Measurements from ENCODE around the gene TRAPPC4. TPM values are rescaled to one million over a fixed set of nuclear protein-coding genes. Genes with fewer than 3 reads are reported as not detected.

Gene TRAPPC4
- total RNA-seq, 5 donors from 2014 or later (not counting 1 experiment from before 2014, with no cell fraction given) = 65.0 to 78.5 (median 74.3) TPM

DNA sequence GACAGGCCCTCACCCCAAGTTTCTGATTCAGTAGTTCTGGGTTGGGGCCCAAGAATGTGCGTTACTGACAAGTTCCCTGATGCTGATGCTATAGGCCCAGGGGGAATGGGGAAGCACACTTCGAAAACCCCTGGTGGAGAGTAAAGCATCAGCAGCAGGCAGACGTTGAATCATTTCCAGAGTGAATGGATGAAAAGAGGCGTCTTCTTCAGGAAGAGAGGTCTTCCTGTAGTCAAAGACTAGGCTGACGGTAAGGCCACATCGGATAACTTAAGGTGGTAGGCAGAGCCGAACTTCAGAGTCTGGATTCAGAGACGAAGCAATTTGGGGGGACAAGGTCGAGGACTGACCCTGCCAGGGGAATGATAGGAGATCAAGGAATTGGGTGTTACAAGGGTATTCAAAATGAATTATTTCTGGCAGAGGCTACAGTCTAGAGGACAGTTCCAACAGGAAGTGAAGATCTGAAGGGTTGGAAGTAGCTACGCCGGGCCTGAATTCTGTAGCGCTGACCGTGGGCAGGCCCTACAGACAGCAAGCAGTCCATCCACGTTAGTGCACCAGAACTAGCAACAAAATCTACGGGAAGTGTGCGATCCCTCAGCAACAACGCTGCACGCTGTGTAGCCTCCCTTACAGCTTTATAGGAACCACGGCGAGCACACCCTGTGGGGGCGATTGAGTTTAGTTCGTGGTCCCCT is 21.5 kb upstream of the TRAPPC4 start:
- Histone ChIP-seq H3K9me3 (no peaks in the 10 kb centered on the region), H3K27ac (ENCODE audit: low read length) (peak overlapping the region; percentile 54), H3K4me1 (ENCODE audit: control insufficient read depth in 1 of 2, extremely low read depth in 1 of 2, insufficient read depth in 2 of 2, low read length in 2 of 2) (peaks cover 14 to 34% of the 10 kb centered on the region in 2 experiments), H3K27me3 (replicated peaks in 1 of 2; ENCODE audit: control insufficient read depth in 2 of 2, extremely low read depth in 1 of 2, insufficient read depth in 2 of 2, low read length in 1 of 2) (no peaks in the 10 kb centered on the region), H3K36me3 (ENCODE audit: control insufficient read depth in 2 of 2, extremely low read depth in 1 of 2, insufficient read depth in 1 of 2, low read length in 1 of 2) (peaks cover 6 to 22% of the 10 kb centered on the region in 2 donors), H3K4me3 (ENCODE audit: control insufficient read depth in 1 of 2, extremely low read depth in 1 of 2, low read length in 1 of 2) (peak overlapping the region; percentile 85 to 89)
- ChIA-PET CTCF (interaction anchor here in 1 of 2 donors (1.0 to 1.4 kb wide), 4 partner anchors 18 to 209 kb away, joined by 3 to 8 read pairs (median 4); partner anchors contain the start of genes CBL, TRAPPC4 and VPS11), POLR2A (interaction anchor here (0.6 to 1.3 kb wide), 5 partner anchors 17 to 209 kb away, joined by 3 to 15 read pairs (median 7); partner anchors contain the start of genes CBL (in 1 of the 2), RPS25 (in 1 of the 2) and TRAPPC4 (in 1 of the 2))
- DNase-seq (peak in 26 of 35 experiments; percentile 5 to 65 (median 19)), ATAC-seq (replicated peaks in 1 of 4) (peak; percentile 24 to 38 (median 30))
- Mint-ChIP-seq H3K4me1 (peaks cover 38 to 41% (median 41%) of the 10 kb centered on the region in 3 donors), H3K27ac (peak overlapping the region; percentile 90), H3K4me3 (peak overlapping the region; percentile 92 to 98 (median 97)), H3K27me3 (no peaks in the 10 kb centered on the region), H3K36me3 (peaks cover 13% of the 10 kb centered on the region), H3K9me3 (no peaks in the 10 kb centered on the region)
- 7% methylated on average over 15 of the region's 22 CpGs for WGBS (ENCODE audit: insufficient coverage)

- CTCF ChIA-PET = interaction anchor here in 1 of 2 donors (1.0 to 1.4 kb wide), 4 partner anchors 18 to 208 kb away, joined by 3 to 8 read pairs (median 4); partner anchors contain the start of genes CBL, TRAPPC4 and VPS11
- WGBS (ENCODE audit: insufficient coverage) = under 1% methylated on average over 44 of the region's 54 CpGs
Measured at GRCh38 chr11:118997627-118998387, 20.8 kb upstream of the TRAPPC4 start, which contains the start of gene CENATAC. Gene CENATAC (plus strand): TSS chr11:118998138. CDS start chr11:118998198, 60 bp downstream.

DNA sequence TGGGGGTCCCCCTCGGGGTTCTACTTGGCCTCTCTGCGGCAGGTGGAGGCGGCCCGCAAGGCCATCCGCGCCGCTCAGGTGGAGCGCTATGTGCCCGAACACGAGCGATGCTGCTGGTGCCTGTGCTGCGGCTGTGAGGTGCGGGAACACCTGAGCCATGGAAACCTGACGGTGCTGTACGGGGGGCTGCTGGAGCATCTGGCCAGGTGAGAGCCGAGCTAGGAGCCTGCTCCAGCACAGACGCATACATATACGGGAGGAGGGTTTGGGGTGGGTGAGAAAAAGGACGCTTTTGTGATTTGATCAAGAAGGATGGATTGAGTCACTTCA is 20.2 kb upstream of the TRAPPC4 start:
- H3K4me3 ChIP-seq (ENCODE audit: control insufficient read depth in 1 of 2, extremely low read depth in 1 of 2, low read length in 1 of 2) = peak overlapping the region; percentile 85 to 89
- H3K27me3 ChIP-seq (replicated peaks in 1 of 2; ENCODE audit: control insufficient read depth in 2 of 2, extremely low read depth in 1 of 2, insufficient read depth in 2 of 2, low read length in 1 of 2) = no peaks in the 10 kb centered on the region
- Mint-ChIP-seq H3K9me3 (no peaks in the 10 kb centered on the region), H3K4me3 (peak overlapping the region; percentile 92 to 98 (median 97)), H3K27ac (peak overlapping the region; percentile 90), H3K4me1 (peaks cover 38 to 44% (median 44%) of the 10 kb centered on the region in 3 donors), H3K36me3 (peaks cover 18% of the 10 kb centered on the region), H3K27me3 (no peaks in the 10 kb centered on the region)
- H3K9me3 ChIP-seq = no peaks in the 10 kb centered on the region
- H3K4me1 ChIP-seq (ENCODE audit: control insufficient read depth in 1 of 2, extremely low read depth in 1 of 2, insufficient read depth in 2 of 2, low read length in 2 of 2) = peaks cover 14 to 34% of the 10 kb centered on the region in 2 experiments
- POLR2A ChIA-PET = interaction anchor here in 1 of 2 donors (0.5 to 1.3 kb wide), 2 partner anchors 9 to 20 kb away, joined by 4 to 7 read pairs; partner anchors contain the start of genes RPS25 and TRAPPC4
- ATAC-seq (replicated peaks in 1 of 4) (peak; percentile 19 to 28 (median 20)), DNase-seq (no peak)
- H3K36me3 ChIP-seq (ENCODE audit: control insufficient read depth in 2 of 2, extremely low read depth in 1 of 2, insufficient read depth in 1 of 2, low read length in 1 of 2) = peaks cover 9 to 33% of the 10 kb centered on the region in 2 donors
- H3K27ac ChIP-seq (ENCODE audit: low read length) = peak overlapping the region; percentile 78
- CTCF ChIA-PET = interaction anchor here in 1 of 2 donors (1.3 to 1.4 kb wide), 2 partner anchors 21 to 69 kb away, joined by 3 to 8 read pairs; partner anchors contain the start of genes TRAPPC4 and VPS11
- WGBS (ENCODE audit: insufficient coverage) = 1% methylated on average over 18 of the region's 19 CpGs

More at GRCh38 chr11:118997627-118998387, 20.8 kb upstream of the TRAPPC4 start, which contains the start of gene CENATAC:
- H3K27ac ChIP-seq (ENCODE audit: low read length) = peak within 1 kb of the TSS; percentile 78
- Mint-ChIP-seq H3K36me3 (peaks cover 13% of the 10 kb centered on the region), H3K9me3 (no peaks in the 10 kb centered on the region), H3K4me3 (peak within 1 kb of the TSS; percentile 92 to 98 (median 97)), H3K27ac (peak within 1 kb of the TSS; percentile 90), H3K27me3 (no peaks in the 10 kb centered on the region), H3K4me1 (peaks cover 38 to 41% (median 41%) of the 10 kb centered on the region in 3 donors)
- peaks cover 9 to 28% of the 10 kb centered on the region in 2 donors for H3K36me3 ChIP-seq (ENCODE audit: control insufficient read depth in 2 of 2, extremely low read depth in 1 of 2, insufficient read depth in 1 of 2, low read length in 1 of 2)
- ATAC-seq (replicated peaks in 1 of 4) = peak; percentile 95 to 98 (median 96)
- peak within 1 kb of the TSS; percentile 85 to 89 for H3K4me3 ChIP-seq (ENCODE audit: control insufficient read depth in 1 of 2, extremely low read depth in 1 of 2, low read length in 1 of 2)
- DNase-seq = peak; percentile 88 to 97 (median 93)
- H3K9me3 ChIP-seq = no peaks in the 10 kb centered on the region
- H3K27me3 ChIP-seq (replicated peaks in 1 of 2; ENCODE audit: control insufficient read depth in 2 of 2, extremely low read depth in 1 of 2, insufficient read depth in 2 of 2, low read length in 1 of 2) = no peaks in the 10 kb centered on the region
- POLR2A ChIA-PET = interaction anchor here (0.6 to 1.3 kb wide), 5 partner anchors 17 to 208 kb away, joined by 3 to 11 read pairs (median 4); partner anchors contain the start of genes CBL (in 1 of the 2), RPS25 (in 1 of the 2) and TRAPPC4 (in 1 of the 2)
- H3K4me1 ChIP-seq (ENCODE audit: control insufficient read depth in 1 of 2, extremely low read depth in 1 of 2, insufficient read depth in 2 of 2, low read length in 2 of 2) = peaks cover 14 to 34% of the 10 kb centered on the region in 2 experiments

DNA sequence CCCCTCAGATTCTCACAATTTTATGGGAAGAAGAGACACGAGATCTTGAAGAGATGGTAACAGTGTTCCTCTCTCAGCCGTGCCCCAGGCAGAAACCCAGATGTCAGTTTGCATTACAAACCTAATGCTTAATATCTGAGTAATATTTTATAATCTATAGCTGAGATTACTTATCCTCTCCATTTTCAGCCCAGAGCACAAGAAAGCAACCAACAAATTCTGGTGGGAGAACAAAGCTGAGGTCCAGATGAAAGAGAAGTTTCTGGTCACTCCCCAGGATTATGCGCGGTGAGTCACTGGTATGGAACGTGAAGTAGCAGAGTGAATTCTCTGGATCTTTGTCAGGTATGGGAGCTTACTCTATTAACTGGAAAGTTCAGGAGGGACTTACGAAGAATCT is 19.7 kb upstream of the TRAPPC4 start:
- Histone ChIP-seq H3K4me3 (ENCODE audit: control insufficient read depth in 1 of 2, extremely low read depth in 1 of 2, low read length in 1 of 2) (peak overlapping the region; percentile 85 to 89), H3K9me3 (no peaks in the 10 kb centered on the region), H3K27me3 (replicated peaks in 1 of 2; ENCODE audit: control insufficient read depth in 2 of 2, extremely low read depth in 1 of 2, insufficient read depth in 2 of 2, low read length in 1 of 2) (no peaks in the 10 kb centered on the region), H3K36me3 (ENCODE audit: control insufficient read depth in 2 of 2, extremely low read depth in 1 of 2, insufficient read depth in 1 of 2, low read length in 1 of 2) (peaks cover 9 to 36% of the 10 kb centered on the region in 2 donors), H3K27ac (ENCODE audit: low read length) (peak overlapping the region; percentile 78), H3K4me1 (ENCODE audit: control insufficient read depth in 1 of 2, extremely low read depth in 1 of 2, insufficient read depth in 2 of 2, low read length in 2 of 2) (peaks cover 14 to 34% of the 10 kb centered on the region in 2 experiments)
- H3K9me3 Mint-ChIP-seq = no peaks in the 10 kb centered on the region
- H3K36me3 Mint-ChIP-seq = peaks cover 18% of the 10 kb centered on the region
- peak overlapping the region; percentile 90 for H3K27ac Mint-ChIP-seq
- no peak for ATAC-seq (replicated peaks in 1 of 4)
- DNase-seq = no peak
- peaks cover 38 to 44% (median 44%) of the 10 kb centered on the region in 3 donors for H3K4me1 Mint-ChIP-seq
- H3K27me3 Mint-ChIP-seq = no peaks in the 10 kb centered on the region
- peak overlapping the region; percentile 92 to 98 (median 97) for H3K4me3 Mint-ChIP-seq
- CTCF ChIA-PET = interaction anchor here in 1 of 2 donors (0.5 kb wide), 1 partner anchor 24 kb away, joined by 6 read pairs; no protein-coding TSS in a partner anchor
- WGBS (ENCODE audit: insufficient coverage) = 81% methylated on average over 3 of the region's 6 CpGs
- POLR2A ChIA-PET = interaction anchor here (0.5 to 0.7 kb wide), 4 partner anchors 10 to 19 kb away, joined by 3 to 16 read pairs (median 5); no protein-coding TSS in a partner anchor

- POLR2A ChIA-PET = no interaction called here
- Histone ChIP-seq H3K4me3 (ENCODE audit: control insufficient read depth in 1 of 2, extremely low read depth in 1 of 2, low read length in 1 of 2) (no peak overlapping the region), H3K27ac (ENCODE audit: low read length) (no peak overlapping the region), H3K27me3 (replicated peaks in 1 of 2; ENCODE audit: control insufficient read depth in 2 of 2, extremely low read depth in 1 of 2, insufficient read depth in 2 of 2, low read length in 1 of 2) (no peaks in the 10 kb centered on the region), H3K36me3 (ENCODE audit: control insufficient read depth in 2 of 2, extremely low read depth in 1 of 2, insufficient read depth in 1 of 2, low read length in 1 of 2) (peaks cover 9 to 48% of the 10 kb centered on the region in 2 donors), H3K9me3 (no peaks in the 10 kb centered on the region), H3K4me1 (ENCODE audit: control insufficient read depth in 1 of 2, extremely low read depth in 1 of 2, insufficient read depth in 2 of 2, low read length in 2 of 2) (peaks cover 14 to 31% of the 10 kb centered on the region in 2 experiments)
- CTCF ChIA-PET = interaction anchor here (0.6 to 1.6 kb wide), 2 partner anchors 14 to 44 kb away, joined by 3 to 9 read pairs; no protein-coding TSS in a partner anchor
- ATAC-seq (replicated peaks in 1 of 4) = no peak
- Mint-ChIP-seq H3K9me3 (no peaks in the 10 kb centered on the region), H3K36me3 (peaks cover 18% of the 10 kb centered on the region), H3K4me3 (peak overlapping the region in 1 of 3 donors; percentile 37), H3K4me1 (peaks cover 38 to 44% (median 44%) of the 10 kb centered on the region in 3 donors), H3K27me3 (no peaks in the 10 kb centered on the region), H3K27ac (no peak overlapping the region)
- no peak for DNase-seq
- no CpG with 5 or more reads among the region's 1 CpG for WGBS (ENCODE audit: insufficient coverage)
Measured at GRCh38 chr11:119000906-119001305, 17.7 kb upstream of the TRAPPC4 start.
